ENCODE measurements around the gene VWA8.

VWA8 gene

GRCh38 chr13:41722684-41723535, 238.0 kb downstream of the VWA8 start:
- POLR2A ChIA-PET, result no interaction called here
- TF ChIP-seq EGR2 (tag by site-specific recombination; IDR thresholded peaks at IDR 0.05; ENCODE audit: low read depth) (peak; percentile 29; the same call in 1 of the 2 replicates), ZNF239 (tag by site-specific recombination; IDR thresholded peaks at IDR 0.05) (no peak)
- CTCF ChIA-PET, result no interaction called here
- Histone ChIP-seq H3K27ac (ENCODE audit: extremely low read depth, low read depth, low read length) (no peak overlapping the region), H3K36me3 (ENCODE audit: control insufficient read depth in 2 of 2, insufficient read depth in 1 of 2, low read length in 2 of 2) (peaks cover 0 to 9% of the 10 kb centered on the region in 2 experiments; a peak in 2 of 3 replicates), H3K4me3 (ENCODE audit: low read depth, low read length) (no peak overlapping the region), H3K4me1 (ENCODE audit: control insufficient read depth, insufficient read depth, low read length) (no peaks in the 10 kb centered on the region), H3K9me3 (ENCODE audit: control insufficient read depth, insufficient read depth, low read depth, low read length) (no peaks in the 10 kb centered on the region)

GRCh38 chr13:41720839-41721561, 239.9 kb downstream of the VWA8 start:
- POLR2A ChIA-PET, result no interaction called here
- Histone ChIP-seq H3K4me1 (ENCODE audit: control insufficient read depth, insufficient read depth, low read length) (peaks cover 4% of the 10 kb centered on the region), H3K9me3 (ENCODE audit: control insufficient read depth, insufficient read depth, low read depth, low read length) (no peaks in the 10 kb centered on the region), H3K27ac (ENCODE audit: extremely low read depth, low read depth, low read length) (no peak overlapping the region), H3K36me3 (ENCODE audit: control insufficient read depth in 2 of 2, insufficient read depth in 1 of 2, low read length in 2 of 2) (peaks cover 0 to 9% of the 10 kb centered on the region in 2 experiments; a peak in 1 of 3 replicates), H3K4me3 (ENCODE audit: low read depth, low read length) (no peak overlapping the region)
- no peak for TF ChIP-seq KLF10 (tag by site-specific recombination; IDR thresholded peaks at IDR 0.05)
- no peak for TF ChIP-seq ZBTB1 (tag by site-specific recombination; IDR thresholded peaks at IDR 0.05)
- TF ChIP-seq ZNF274 (IDR thresholded peaks at IDR 0.05; ENCODE audit: low read length), result no peak
- TF ChIP-seq ZNF274 (tag by site-specific recombination; IDR thresholded peaks at IDR 0.05; ENCODE audit: borderline replicate concordance), result no peak
- no peak for TF ChIP-seq SALL2 (tag by site-specific recombination; IDR thresholded peaks at IDR 0.05; ENCODE audit: borderline replicate concordance)
- TF ChIP-seq ZBTB7A (tag by site-specific recombination; IDR thresholded peaks at IDR 0.05; ENCODE audit: low read depth), result no peak
- no peak for TF ChIP-seq ZNF521 (tag by site-specific recombination; IDR thresholded peaks at IDR 0.05)
- TF ChIP-seq PRDM2 (tag by site-specific recombination; IDR thresholded peaks at IDR 0.05; ENCODE audit: borderline replicate concordance), result no peak
- TF ChIP-seq ZNF391 (tag by site-specific recombination; IDR thresholded peaks at IDR 0.05; ENCODE audit: borderline replicate concordance, low read depth), result no peak
- TF ChIP-seq ZNF843 (tag by site-specific recombination; IDR thresholded peaks at IDR 0.05), result no peak
- TF ChIP-seq ZNF677 (tag by site-specific recombination; IDR thresholded peaks at IDR 0.05), result no peak
- no peak for TF ChIP-seq ZNF449 (tag by site-specific recombination; IDR thresholded peaks at IDR 0.05)
- TF ChIP-seq ZNF561 (tag by site-specific recombination; IDR thresholded peaks at IDR 0.05; ENCODE audit: borderline replicate concordance), result no peak
- no peak for TF ChIP-seq ZNF350 (tag by site-specific recombination; IDR thresholded peaks at IDR 0.05)
- no peak for TF ChIP-seq ZNF138 (tag by site-specific recombination; IDR thresholded peaks at IDR 0.05; ENCODE audit: borderline replicate concordance)
- CTCF ChIA-PET, result no interaction called here
